HG03460 (cell line): ENCODE results near the gene MYCL.
"Not testable (repeated sequence)": the region's sequence is repeated elsewhere in the genome, so short reads cannot be mapped to it uniquely, and the experiment has no call there.

Experiments
- ATAC-seq: cut with Tn5 transposase; IDR thresholded peaks from one replicate; pipeline ENCODE4 v1.9.1; 2021; ENCODE audit not compliant: unreplicated experiment

Gene MYCL

DNA sequence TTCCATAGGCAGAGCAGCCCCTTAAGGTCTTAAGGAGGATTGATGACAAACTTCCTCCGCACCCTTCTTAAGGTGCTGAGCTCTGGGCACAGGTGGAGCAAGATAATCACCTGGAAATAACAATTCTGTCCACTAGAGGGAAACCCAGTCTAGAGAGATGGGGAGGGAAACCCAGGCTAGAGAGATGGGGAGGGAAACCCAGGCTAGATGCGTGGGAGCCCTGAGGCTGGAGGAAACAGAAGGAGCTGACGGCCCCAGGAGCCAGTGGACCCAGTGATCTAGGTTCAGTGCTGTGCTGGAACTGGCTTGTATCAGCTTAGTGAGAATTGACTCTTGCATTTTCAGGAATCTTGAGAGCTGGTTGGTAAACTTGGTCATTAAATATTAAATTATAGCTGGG lies 17.8 kb upstream of the MYCL start:
- ATAC-seq = no peak

DNA sequence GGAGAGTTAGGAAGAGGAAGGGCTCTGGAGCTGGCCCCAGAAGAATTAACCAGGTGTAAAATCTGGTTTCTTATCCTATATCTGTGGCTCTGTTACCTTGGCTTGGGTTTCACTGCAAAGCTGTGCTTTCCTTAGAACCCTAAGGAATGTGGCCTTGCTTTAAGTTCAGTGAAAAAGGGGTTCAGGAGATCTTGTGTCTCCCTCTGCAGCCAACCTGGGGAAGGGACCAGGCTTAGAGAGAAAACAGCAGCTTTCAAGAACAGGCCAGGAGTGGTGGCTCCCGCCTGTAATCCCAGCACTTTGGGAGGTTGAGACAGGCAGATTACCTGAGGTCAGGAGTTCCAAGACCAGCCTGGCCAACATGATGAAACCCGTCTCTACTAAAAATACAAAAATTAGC lies 16.1 kb upstream of the MYCL start:
- no peak for ATAC-seq

DNA sequence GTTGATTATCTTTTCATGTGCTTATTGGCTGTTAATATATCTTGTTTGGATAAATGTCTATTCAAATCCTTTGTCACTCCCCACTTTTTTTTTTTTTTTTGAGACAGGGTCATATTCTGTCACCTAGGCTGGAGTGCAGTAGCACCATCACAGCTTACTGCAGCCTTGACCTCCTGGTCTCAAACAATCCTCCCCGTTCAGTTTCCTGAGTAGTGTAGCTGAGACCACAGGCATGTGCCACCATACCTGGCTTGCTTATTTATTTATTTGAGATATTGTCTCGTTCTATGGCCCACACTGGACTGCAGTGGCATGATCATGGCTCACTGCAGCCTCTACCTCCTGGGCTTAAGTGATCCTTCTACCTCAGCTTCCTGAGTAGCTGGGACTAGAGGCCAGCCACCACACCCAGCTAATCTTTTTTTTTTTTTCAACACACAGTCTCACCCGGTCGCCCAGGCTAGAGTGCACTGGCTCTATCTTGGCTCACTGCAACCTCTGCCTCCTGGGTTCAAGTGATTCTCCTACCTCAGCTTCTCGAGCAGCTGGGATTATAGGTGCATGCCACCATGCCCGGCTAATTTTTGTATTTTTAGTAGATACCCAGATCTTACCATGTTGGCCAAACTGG lies 13.9 kb upstream of the MYCL start:
- no peak for ATAC-seq

- not testable (repeated sequence) for ATAC-seq
These were observed 11.4 kb upstream of the MYCL start for GRCh38 chr1:39913136-39913535.

GRCh38 chr1:39910263-39910662 lies 8.5 kb upstream of the MYCL start:
- ATAC-seq = no peak

- no peak for ATAC-seq
These were observed 6.8 kb upstream of the MYCL start for GRCh38 chr1:39908534-39908933.

GRCh38 chr1:39907528-39908453 lies 6.1 kb upstream of the MYCL start:
- ATAC-seq = no peak

DNA sequence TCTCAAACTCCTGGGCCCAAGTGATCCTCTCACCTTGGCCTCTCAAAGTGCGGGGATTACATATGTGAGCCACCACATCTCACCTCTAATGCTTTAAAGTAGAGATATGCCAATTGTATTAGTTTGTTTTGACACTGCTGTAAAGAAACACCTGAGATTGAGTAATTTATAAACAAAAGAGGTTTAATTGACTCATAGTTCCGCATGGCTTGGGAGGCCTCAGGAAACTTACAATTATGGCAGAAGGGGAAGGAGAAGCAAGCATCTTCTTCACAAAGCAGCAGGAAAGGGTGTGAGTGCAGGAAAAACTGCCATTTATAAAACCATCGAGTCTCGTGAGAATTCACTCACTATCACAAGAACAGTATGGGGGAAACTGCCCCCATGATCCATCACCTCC lies 3.5 kb upstream of the MYCL start:
- ATAC-seq = no peak

DNA sequence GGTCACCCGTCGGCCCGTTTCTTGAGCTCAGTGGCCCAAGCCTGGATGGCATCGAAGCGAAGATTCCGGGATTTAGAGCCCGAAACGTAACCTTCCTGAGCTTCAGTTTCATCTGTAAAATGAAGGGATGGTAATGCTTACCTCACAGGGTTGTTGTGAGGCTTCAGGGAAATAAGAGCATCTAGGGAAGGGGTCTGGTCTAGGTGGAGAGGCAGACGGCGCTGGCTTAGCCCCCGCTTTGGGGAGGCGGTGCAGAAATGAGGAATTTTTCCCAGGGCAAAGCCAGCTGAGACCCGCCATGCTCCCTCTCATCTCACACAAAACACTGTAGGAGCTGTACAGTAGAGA lies 717 bp upstream of the MYCL start:
- no peak for ATAC-seq

DNA sequence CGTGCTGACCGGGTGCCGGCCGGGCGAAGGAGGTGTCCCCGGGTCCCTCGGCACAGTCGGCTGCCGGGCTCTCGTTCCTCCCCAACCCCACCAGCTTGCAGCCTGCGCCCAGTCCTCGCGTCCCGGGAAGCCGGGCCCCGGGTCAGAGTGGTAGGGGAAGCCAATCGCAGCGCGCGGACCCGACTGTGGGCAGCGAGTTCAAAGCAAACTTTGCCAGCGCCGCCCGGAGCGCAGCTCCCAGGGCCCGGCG lies 328 bp downstream of the MYCL start:
- ATAC-seq = peak; percentile 8

DNA sequence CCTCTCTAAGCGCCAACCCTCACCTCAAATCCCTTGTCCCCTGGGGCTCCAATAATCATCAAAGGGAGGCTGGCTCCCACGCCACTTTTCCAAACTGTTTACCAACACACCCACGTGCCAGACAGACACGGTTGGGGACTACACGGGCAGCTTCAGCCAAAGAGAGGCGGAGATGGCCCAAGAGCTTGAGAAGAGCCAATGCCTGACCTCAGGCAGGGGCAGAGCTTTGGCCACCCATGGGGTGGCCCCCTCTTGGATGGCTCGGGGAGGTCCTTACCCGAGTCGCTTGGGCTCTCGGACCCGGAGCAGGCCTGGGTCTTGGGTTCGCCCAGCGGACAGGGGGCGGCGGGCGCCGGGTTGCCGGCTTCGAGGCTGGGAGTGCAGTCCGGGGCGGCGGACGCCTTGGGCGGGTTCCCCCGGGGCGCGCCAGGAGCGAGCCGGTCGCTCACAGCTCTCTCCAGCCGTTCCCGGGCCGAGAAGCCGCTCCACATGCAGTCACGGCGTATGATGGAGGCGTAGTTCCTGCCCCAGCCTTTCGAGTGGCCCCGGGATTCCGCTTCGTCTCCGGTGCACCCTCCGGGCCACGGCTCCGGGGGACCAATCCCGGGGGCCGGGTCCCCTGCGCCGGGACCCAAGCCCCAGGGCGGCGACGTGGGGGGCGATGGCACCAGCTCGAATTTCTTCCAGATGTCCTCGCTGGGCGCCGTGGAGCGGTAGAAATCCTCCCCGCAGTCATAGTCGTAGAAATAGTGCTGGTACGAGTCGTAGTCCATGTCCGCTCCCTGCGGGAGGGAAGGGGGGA lies 854 bp downstream of the MYCL start:
- no peak for ATAC-seq

DNA sequence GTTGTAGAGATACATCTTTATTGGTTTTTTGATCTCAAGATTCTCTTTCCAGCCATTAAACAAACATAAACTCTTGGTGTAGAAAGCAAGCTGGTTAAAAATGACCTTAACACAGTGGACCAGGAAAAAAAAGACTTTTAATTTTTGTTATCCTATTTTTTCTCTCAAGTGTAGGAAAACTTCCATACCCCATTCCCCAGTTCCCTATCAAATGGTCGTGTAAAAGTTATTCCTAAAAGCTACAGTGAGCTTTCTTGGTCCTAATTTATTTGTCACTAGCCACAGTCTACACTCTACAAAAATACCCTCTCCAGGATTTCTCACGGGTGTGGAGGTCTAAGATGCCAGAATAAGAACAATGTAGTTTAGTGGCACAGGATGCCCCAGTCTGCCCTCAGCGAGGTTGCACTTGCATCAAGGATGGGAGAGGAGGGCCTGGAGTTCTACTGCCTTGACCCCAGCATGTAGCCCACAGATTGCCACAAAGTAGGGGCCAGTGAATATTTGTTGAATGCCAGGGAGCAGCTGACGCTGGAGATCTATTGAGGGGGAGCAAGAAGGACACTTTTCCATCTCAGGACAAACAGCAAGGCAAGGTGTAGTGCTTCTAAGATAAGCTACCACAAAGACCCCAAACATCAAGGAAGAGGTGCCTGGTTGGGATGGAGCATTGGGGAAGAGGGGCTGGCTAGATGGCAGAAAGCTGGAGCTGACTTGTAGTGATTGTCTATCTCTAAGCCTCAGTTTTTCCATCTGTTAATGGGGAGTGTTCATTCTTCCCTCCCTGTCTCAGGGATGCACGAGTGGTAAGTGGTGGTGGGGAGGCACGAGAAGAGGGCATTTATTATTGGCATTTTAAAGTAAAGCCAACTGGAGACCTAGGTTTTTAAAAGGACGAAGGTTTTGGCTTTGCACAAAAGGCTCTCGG lies 1.8 kb downstream of the MYCL start:
- ATAC-seq = no peak

DNA sequence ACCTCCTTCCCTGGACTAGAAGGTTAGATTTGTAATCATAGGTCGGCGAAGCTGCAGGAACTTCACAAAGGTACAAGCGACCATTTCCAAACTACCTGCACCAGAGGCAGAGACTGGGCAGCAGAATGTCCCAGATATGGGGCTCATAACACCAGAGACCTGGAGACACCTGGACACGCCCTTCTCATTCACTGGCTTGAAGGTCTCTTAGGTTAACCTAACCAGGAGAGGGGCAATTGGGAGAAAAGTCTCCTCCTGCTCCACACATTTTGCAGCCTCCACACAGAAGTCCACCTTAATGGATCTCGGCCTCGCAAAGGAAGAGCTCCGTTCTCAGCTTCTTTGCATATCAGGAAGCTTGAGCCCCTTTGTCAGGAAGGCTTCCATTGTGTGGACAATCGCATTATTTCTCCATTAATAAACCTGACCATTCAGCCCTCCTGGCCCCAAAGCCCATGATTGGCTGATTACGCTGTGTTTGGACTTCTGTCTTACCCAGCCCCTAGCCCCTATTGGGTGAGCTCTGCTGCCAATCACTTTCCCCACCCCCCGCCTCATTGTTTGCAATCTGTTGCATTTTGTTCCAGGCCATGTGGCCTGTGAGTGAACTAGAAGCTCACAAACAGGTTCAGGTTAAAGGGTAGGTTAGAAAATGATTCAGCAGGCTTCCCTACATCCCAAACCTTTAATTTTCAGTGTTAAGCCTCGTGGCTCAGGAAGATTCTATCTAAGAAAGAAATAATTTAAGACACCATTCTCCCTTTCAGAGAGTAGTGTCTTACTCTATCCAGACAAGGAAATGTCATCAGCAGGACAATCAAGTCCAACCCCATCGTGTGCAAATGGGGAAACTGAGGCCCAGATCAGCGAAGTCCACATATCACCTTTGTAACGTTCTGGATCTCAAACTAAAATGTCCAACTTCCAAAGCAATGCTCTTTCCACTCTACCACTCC lies 2.8 kb downstream of the MYCL start:
- ATAC-seq = no peak

- no peak for ATAC-seq
These were observed 3.5 kb downstream of the MYCL start for GRCh38 chr1:39898191-39898590.

DNA sequence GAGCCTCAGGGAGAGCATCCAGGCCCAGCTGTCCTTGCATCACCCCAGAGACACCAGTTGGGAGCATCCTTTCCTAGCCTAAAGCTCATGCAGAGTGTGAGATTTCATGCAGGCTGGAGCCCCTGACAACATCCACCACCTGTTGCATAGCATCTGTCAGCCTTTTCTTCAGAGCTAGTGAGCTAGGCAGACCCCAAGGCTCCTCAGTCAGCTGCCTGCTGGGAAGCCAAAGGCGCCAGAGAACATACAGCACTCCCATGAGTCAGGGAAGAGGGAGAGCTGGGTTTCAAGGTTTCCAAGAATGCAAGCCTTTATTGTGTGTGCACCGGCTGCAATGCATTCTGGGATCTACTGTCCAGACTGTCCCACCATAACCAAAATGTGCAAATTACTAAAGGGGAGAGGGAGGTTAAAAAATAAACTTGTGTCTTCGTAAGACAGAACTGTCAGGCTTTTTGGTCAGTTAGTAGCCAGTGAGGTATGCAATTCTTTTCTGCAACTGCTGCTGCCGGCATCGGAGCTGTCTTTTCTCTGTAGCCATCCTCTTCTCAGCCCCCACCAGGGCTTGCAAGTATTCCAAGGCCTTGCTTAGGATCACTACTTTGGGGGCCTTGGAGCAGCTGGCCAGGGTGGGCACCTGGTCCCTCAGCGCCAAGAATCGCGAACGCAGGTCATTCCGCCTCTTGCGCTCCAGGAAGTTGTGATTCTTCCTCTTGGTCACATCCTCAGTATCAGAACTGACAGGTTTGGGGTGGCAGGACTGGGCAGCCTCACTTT lies 4.6 kb downstream of the MYCL start:
- no peak for ATAC-seq

GRCh38 chr1:39895731-39896480 lies 5.8 kb downstream of the MYCL start:
- no peak for ATAC-seq

- no peak for ATAC-seq
These were observed 6.7 kb downstream of the MYCL start for GRCh38 chr1:39894884-39895495.
